H9 (cell line): ENCODE measurements around the gene MAP3K10. TPM values are rescaled to one million over a fixed set of nuclear protein-coding genes. Genes with fewer than 3 reads are reported as not detected.

Experiments used
- DNase-seq: peaks from one replicate; pipeline ENCODE4 v3.0.0-alpha.2; 2017
- H2AFZ ChIP-seq: one replicate; pipeline ENCODE4 v1.6.1; 2013; ENCODE audit warnings: mild to moderate bottlenecking, low read length, control low read depth, moderate library complexity
- H2AK5ac ChIP-seq: 2 replicates; pipeline ENCODE4 v1.6.1; 2013; ENCODE audit warnings: low read length, control low read depth, mixed read lengths; ENCODE audit not compliant: insufficient read length
- H2BK120ac ChIP-seq: one replicate; pipeline ENCODE4 v1.6.1; 2013; ENCODE audit warnings: low read depth, mild to moderate bottlenecking, low read length, control low read depth, inconsistent platforms; ENCODE audit not compliant: poor library complexity, severe bottlenecking
- H2BK12ac ChIP-seq: 2 replicates; pipeline ENCODE4 v1.6.1; 2013; ENCODE audit warnings: low read length, control low read depth, mixed read lengths, low read depth; ENCODE audit not compliant: insufficient read length
- H2BK15ac ChIP-seq: 2 replicates; pipeline ENCODE4 v1.6.1; 2013; ENCODE audit warnings: low read depth, low read length, control low read depth
- H2BK20ac ChIP-seq: one replicate; pipeline ENCODE4 v1.6.1; 2013; ENCODE audit warnings: low read depth, mild to moderate bottlenecking, low read length, control low read depth, inconsistent platforms; ENCODE audit not compliant: poor library complexity, severe bottlenecking
- H2BK5ac ChIP-seq: 2 replicates; pipeline ENCODE4 v1.6.1; 2013; ENCODE audit warnings: low read length, control low read depth, mixed read lengths; ENCODE audit not compliant: insufficient read length
- H3K14ac ChIP-seq: 2 replicates; pipeline ENCODE4 v1.6.1; 2013; ENCODE audit warnings: low read length, control low read depth; ENCODE audit not compliant: insufficient read depth
- H3K18ac ChIP-seq: 2 replicates; pipeline ENCODE4 v1.6.1; 2013; ENCODE audit warnings: low read depth, mild to moderate bottlenecking, mixed read lengths, low read length, control low read depth; ENCODE audit not compliant: insufficient read length
- H3K23ac ChIP-seq: 2 replicates; pipeline ENCODE4 v1.6.1; 2013; ENCODE audit warnings: low read length, control low read depth, mixed read lengths, low read depth; ENCODE audit not compliant: insufficient read length
- H3K23me2 ChIP-seq: 2 replicates; pipeline ENCODE4 v1.6.1; 2013; ENCODE audit warnings: low read depth, mild to moderate bottlenecking, mixed read lengths, low read length, control low read depth; ENCODE audit not compliant: insufficient read length, poor library complexity, severe bottlenecking
- H3K27ac ChIP-seq: 2 replicates; pipeline ENCODE4 v1.5.1; 2013; ENCODE audit warnings: low read length, control low read depth, mixed read lengths, low read depth; ENCODE audit not compliant: insufficient read length
- H3K27me3 ChIP-seq: 2 replicates; pipeline ENCODE4 v1.6.1; 2013; ENCODE audit warnings: low read length, control low read depth, inconsistent platforms; ENCODE audit not compliant: insufficient read depth
- H3K4ac ChIP-seq: 2 replicates; pipeline ENCODE4 v1.6.1; 2013; ENCODE audit warnings: low read depth, mild to moderate bottlenecking, control low read depth, inconsistent platforms, low read length, moderate library complexity
- H3K4me1 ChIP-seq: 2 replicates; pipeline ENCODE4 v1.6.1; 2013; ENCODE audit warnings: low read length, control low read depth, inconsistent platforms; ENCODE audit not compliant: insufficient read depth
- H3K4me2 ChIP-seq: 2 replicates; pipeline ENCODE4 v1.6.1; 2013; ENCODE audit warnings: low read length, control low read depth, mixed read lengths; ENCODE audit not compliant: insufficient read length, insufficient read depth
- H3K56ac ChIP-seq: 2 replicates; pipeline ENCODE4 v1.6.1; 2013; ENCODE audit warnings: low read depth, mild to moderate bottlenecking, mixed read lengths, low read length, control low read depth; ENCODE audit not compliant: insufficient read length
- H3K79me1 ChIP-seq: 2 replicates; pipeline ENCODE4 v1.6.1; 2013; ENCODE audit warnings: low read depth, mild to moderate bottlenecking, moderate library complexity, low read length, control low read depth, inconsistent platforms; ENCODE audit not compliant: insufficient read depth, poor library complexity, severe bottlenecking
- H3K79me2 ChIP-seq: 2 replicates; pipeline ENCODE4 v1.6.1; 2013; ENCODE audit warnings: low read length, control low read depth, inconsistent platforms; ENCODE audit not compliant: insufficient read depth
- H3K9ac ChIP-seq: 2 replicates; pipeline ENCODE4 v1.6.1; 2013; ENCODE audit warnings: low read length, control low read depth, mixed read lengths; ENCODE audit not compliant: insufficient read length; ENCODE audit errors: extremely low read depth
- H3K9me3 ChIP-seq: one replicate; pipeline ENCODE4 v1.6.1; 2013; ENCODE audit warnings: low read depth, low read length, inconsistent platforms; ENCODE audit not compliant: control insufficient read depth
- H3T11ph ChIP-seq: one replicate; pipeline ENCODE4 v1.6.1; 2013; ENCODE audit warnings: mild to moderate bottlenecking, low read length, control low read depth, inconsistent platforms
- H4K20me1 ChIP-seq: one replicate; pipeline ENCODE4 v1.6.1; 2013; ENCODE audit not compliant: control insufficient read depth, insufficient read length, insufficient read depth
- H4K5ac ChIP-seq: 2 replicates; pipeline ENCODE4 v1.6.1; 2013; ENCODE audit warnings: low read depth, mild to moderate bottlenecking, mixed read lengths, low read length, control low read depth; ENCODE audit not compliant: insufficient read length
- H4K8ac ChIP-seq: replicated peaks from 2 replicates; pipeline ENCODE4 v1.6.1; 2013; ENCODE audit warnings: low read length, control low read depth, mixed read lengths, low read depth; ENCODE audit not compliant: insufficient read length
- H4K91ac ChIP-seq: 2 replicates; pipeline ENCODE4 v1.6.1; 2013; ENCODE audit warnings: low read depth, mild to moderate bottlenecking, moderate library complexity, mixed read lengths, low read length, control low read depth; ENCODE audit not compliant: insufficient read length
- H3K27ac Mint-ChIP-seq, 3 experiments: 2 replicates in 2 of 3; 3 replicates in 1 of 3; pipeline ENCODE4 v1.8.0; 2020 to 2021; ENCODE audit warnings: mixed read lengths in 3 of 3, mild to moderate bottlenecking in 1 of 3, moderate library complexity in 1 of 3
- H3K27me3 Mint-ChIP-seq: 2 replicates; pipeline ENCODE4 v1.8.0; 2021; ENCODE audit warnings: low read depth, mild to moderate bottlenecking, moderate library complexity, mixed read lengths
- H3K36me3 Mint-ChIP-seq, 3 experiments: 2 replicates in 2 of 3; 3 replicates in 1 of 3; pipeline ENCODE4 v1.8.0; 2020 to 2021; ENCODE audit warnings: low read depth in 3 of 3, mixed read lengths in 3 of 3; ENCODE audit not compliant: insufficient read depth in 1 of 3
- H3K4me1 Mint-ChIP-seq, 2 experiments: 2 replicates each; pipeline ENCODE4 v1.8.0; 2020; ENCODE audit warnings: mixed read lengths in 2 of 2
- H3K4me3 Mint-ChIP-seq, 2 experiments: 2 replicates in 1 of 2; 3 replicates in 1 of 2; pipeline ENCODE4 v1.8.0; 2020 to 2021; ENCODE audit warnings: mild to moderate bottlenecking in 2 of 2, mixed read lengths in 2 of 2, moderate library complexity in 1 of 2
- H3K9me3 Mint-ChIP-seq, 2 experiments: 2 replicates in 1 of 2; 3 replicates in 1 of 2; pipeline ENCODE4 v1.8.0; 2020; ENCODE audit warnings: mild to moderate bottlenecking in 2 of 2, mixed read lengths in 2 of 2, moderate library complexity in 1 of 2
- WGBS: extraction: QIAGEN DNeasy Blood & Tissue Kit; methylation state at CpG from one replicate; pipeline ENCODE4 v1.1.7; 2013; ENCODE audit warnings: missing lambda C conversion rate, low lambda C conversion rate, mixed read lengths; ENCODE audit not compliant: insufficient read length; ENCODE audit errors: extremely low coverage; 5-methylcytosine and 5-hydroxymethylcytosine counted together
- total RNA-seq: library from RNA; stranded (reverse); gene quantifications from 2 replicates; pipeline ENCODE4 v1.2.1, GENCODE V29; 2021
- TF ChIP-seq, protein P1 (sequence below): fragments of 200-600 bp; sonication (generic); conservative IDR thresholded peaks from 3 replicates; pipeline ENCODE4 v1.8.0; 2021; ENCODE audit warnings: antibody characterized with exemption, mild to moderate bottlenecking

The MAP3K10 gene
- total RNA-seq, 1 experiment from 2014 or later, result 19.0 TPM

DNA sequence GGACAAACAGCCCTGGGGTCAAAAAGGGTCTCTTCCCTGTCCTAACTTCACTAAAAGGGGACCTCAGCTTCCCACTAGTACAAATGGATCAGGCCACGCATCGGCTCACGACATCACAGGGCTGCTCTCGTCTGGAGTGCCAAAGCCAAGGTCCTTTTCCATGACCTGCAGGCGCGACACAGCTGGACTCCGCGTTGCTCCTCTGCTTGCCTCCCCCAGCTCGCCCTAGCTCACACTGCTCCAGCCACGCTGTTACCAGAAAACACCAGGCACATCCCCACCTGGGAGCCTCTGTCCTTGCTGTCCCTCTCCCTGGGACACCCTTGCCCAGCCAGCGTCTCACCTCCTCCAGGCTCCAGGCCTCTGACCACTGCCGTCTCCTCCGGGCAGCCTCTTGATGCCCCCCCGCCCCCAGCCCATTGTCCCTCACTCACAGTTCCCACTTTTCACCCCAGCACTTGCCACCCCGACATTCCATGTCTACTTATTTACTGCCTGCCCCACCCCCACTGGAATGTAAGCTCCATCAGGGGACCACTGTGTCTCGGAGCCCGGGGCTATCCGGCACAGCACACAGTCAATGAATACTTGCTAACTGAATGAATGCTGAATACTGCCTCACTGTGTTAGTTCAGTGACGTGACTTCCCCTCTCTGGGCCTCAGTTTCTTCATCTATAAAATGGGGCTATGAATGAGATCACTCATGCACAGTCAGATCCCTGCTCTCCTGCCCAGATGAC, 73.3 kb downstream of the MAP3K10 start:
- no peak overlapping the region for H2BK15ac ChIP-seq
- no peak overlapping the region for H3K4me3 Mint-ChIP-seq
- no peak for DNase-seq
- H3K79me1 ChIP-seq, result no peaks in the 10 kb centered on the region
- H3K4me1 Mint-ChIP-seq, result peaks cover 22 to 27% of the 10 kb centered on the region in 2 experiments
- H3K4me1 ChIP-seq, result no peaks in the 10 kb centered on the region
- H2AK5ac ChIP-seq, result no peak overlapping the region
- H3K4me2 ChIP-seq, result no peak overlapping the region
- H3K9me3 Mint-ChIP-seq, result no peaks in the 10 kb centered on the region
- no peak overlapping the region for H2AFZ ChIP-seq
- H3T11ph ChIP-seq, result no peak overlapping the region
- H3K27me3 ChIP-seq, result no peaks in the 10 kb centered on the region
- no peaks in the 10 kb centered on the region for H3K23me2 ChIP-seq
- WGBS, result no CpG with 5 or more reads among the region's 19 CpGs
- peaks cover 2% of the 10 kb centered on the region for H4K20me1 ChIP-seq
- H3K56ac ChIP-seq, result no peak overlapping the region
- H3K14ac ChIP-seq, result no peak overlapping the region
- H3K18ac ChIP-seq, result no peak overlapping the region
- no peak overlapping the region for H4K91ac ChIP-seq
- no peak overlapping the region for H2BK12ac ChIP-seq
- H4K5ac ChIP-seq, result no peak overlapping the region
- H3K27ac ChIP-seq, result no peak overlapping the region
- no peak overlapping the region for H3K4ac ChIP-seq
- no peak overlapping the region for H3K23ac ChIP-seq
- H3K9ac ChIP-seq, result no peak overlapping the region
- no peaks in the 10 kb centered on the region for H3K9me3 ChIP-seq
- H2BK5ac ChIP-seq, result no peak overlapping the region
- TF ChIP-seq, protein P1, sequence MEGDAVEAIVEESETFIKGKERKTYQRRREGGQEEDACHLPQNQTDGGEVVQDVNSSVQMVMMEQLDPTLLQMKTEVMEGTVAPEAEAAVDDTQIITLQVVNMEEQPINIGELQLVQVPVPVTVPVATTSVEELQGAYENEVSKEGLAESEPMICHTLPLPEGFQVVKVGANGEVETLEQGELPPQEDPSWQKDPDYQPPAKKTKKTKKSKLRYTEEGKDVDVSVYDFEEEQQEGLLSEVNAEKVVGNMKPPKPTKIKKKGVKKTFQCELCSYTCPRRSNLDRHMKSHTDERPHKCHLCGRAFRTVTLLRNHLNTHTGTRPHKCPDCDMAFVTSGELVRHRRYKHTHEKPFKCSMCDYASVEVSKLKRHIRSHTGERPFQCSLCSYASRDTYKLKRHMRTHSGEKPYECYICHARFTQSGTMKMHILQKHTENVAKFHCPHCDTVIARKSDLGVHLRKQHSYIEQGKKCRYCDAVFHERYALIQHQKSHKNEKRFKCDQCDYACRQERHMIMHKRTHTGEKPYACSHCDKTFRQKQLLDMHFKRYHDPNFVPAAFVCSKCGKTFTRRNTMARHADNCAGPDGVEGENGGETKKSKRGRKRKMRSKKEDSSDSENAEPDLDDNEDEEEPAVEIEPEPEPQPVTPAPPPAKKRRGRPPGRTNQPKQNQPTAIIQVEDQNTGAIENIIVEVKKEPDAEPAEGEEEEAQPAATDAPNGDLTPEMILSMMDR, result no peak
- no peak overlapping the region for H4K8ac ChIP-seq
- H3K27me3 Mint-ChIP-seq, result no peaks in the 10 kb centered on the region; the same call in 1 of the 2 replicates
- H3K79me2 ChIP-seq, result no peaks in the 10 kb centered on the region
- peaks cover 18 to 39% (median 36%) of the 10 kb centered on the region in 3 experiments for H3K36me3 Mint-ChIP-seq
- H3K27ac Mint-ChIP-seq, result peak overlapping the region; percentile 82 to 95 (median 87); a peak in 5 of 7 replicates
- H2BK20ac ChIP-seq, result no peak overlapping the region
- no peak overlapping the region for H2BK120ac ChIP-seq

Other genes starting within 250 kb of the MAP3K10 start
- gene PSMC4, start 220.3 kb upstream of the MAP3K10 start, total RNA-seq, result 111 and 119 TPM in 2 replicates
- gene ZNF546, start 194.4 kb upstream of the MAP3K10 start, total RNA-seq, result 1.7 and 1.8 TPM in 2 replicates
- 23.3 and 31.9 TPM in 2 replicates for gene ZNF780B, start 135.2 kb upstream of the MAP3K10 start, total RNA-seq
- gene ZNF780A, start 100.5 kb upstream of the MAP3K10 start, total RNA-seq, result 16.7 and 18.7 TPM in 2 replicates
- gene TTC9B, start 27.0 kb downstream of the MAP3K10 start, total RNA-seq, result 0.15 and 0.31 TPM in 2 replicates
- gene CCNP, start 35.3 kb downstream of the MAP3K10 start, total RNA-seq, result 0.31 and 0.35 TPM in 2 replicates
- gene AKT2, start 93.9 kb downstream of the MAP3K10 start, total RNA-seq, result 142 and 150 TPM in 2 replicates
- 18.4 and 19.4 TPM in 2 replicates for gene C19orf47, start 157.0 kb downstream of the MAP3K10 start, total RNA-seq
- 191 and 194 TPM in 2 replicates for gene PLD3, start 157.3 kb downstream of the MAP3K10 start, total RNA-seq
- 0.15 TPM in 1 of 2 replicates, not detected in the other for gene HIPK4, start 198.8 kb downstream of the MAP3K10 start, total RNA-seq
- gene PRX, start 222.0 kb downstream of the MAP3K10 start, total RNA-seq, result 3.8 and 4.0 TPM in 2 replicates
- 7.9 and 9.3 TPM in 2 replicates for gene SERTAD1, start 234.6 kb downstream of the MAP3K10 start, total RNA-seq